WTC11 (cell line): ENCODE results near the gene RASL10A. TPM values are rescaled to one million over a fixed set of nuclear protein-coding genes. Genes with fewer than 3 reads are reported as not detected.

Experiments
- ATAC-seq: fragments of 200-7000 bp; cut with Tn5 transposase; 2 replicates; pipeline ENCODE4 v1.10.0; 2021; ENCODE audit warnings: mild to moderate bottlenecking, moderate library complexity
- CTCF ChIA-PET: fragments of 300-600 bp; sonication (Branson Sonifier 250); formaldehyde crosslinking; loops from one replicate; lab custom pipeline; 2021; ENCODE audit warnings: antibody characterized with exemption; lab: Charles Lee
- POLR2A ChIA-PET: fragments of 350-600 bp; sonication (Branson Sonifier 250); formaldehyde crosslinking; loops from one replicate; lab custom pipeline; 2021; ENCODE audit warnings: antibody characterized with exemption; lab: Charles Lee
- DNase-seq: peaks from one replicate; pipeline ENCODE4 v3.0.0; 2021; ENCODE audit warnings: low spot score
- H3K27ac Mint-ChIP-seq: 2 replicates; pipeline ENCODE4 v1.8.0; 2021; ENCODE audit warnings: mixed read lengths
- H3K27me3 Mint-ChIP-seq: 2 replicates; pipeline ENCODE4 v1.8.0; 2021; ENCODE audit warnings: low read depth, mild to moderate bottlenecking, moderate library complexity, mixed read lengths
- H3K36me3 Mint-ChIP-seq: 2 replicates; pipeline ENCODE4 v1.8.0; 2021; ENCODE audit warnings: mixed read lengths
- H3K4me1 Mint-ChIP-seq: 2 replicates; pipeline ENCODE4 v1.8.0; 2022; ENCODE audit warnings: mixed read lengths
- H3K4me3 Mint-ChIP-seq: 2 replicates; pipeline ENCODE4 v1.8.0; 2021; ENCODE audit warnings: mild to moderate bottlenecking, moderate library complexity, mixed read lengths
- H3K9me3 Mint-ChIP-seq: 2 replicates; pipeline ENCODE4 v1.8.0; 2021; ENCODE audit warnings: mixed read lengths
- AFF4 ChIP-seq: sonication (generic); formaldehyde crosslinking; IDR thresholded peaks from 2 replicates; pipeline ENCODE4 v1.8.1; 2023; ENCODE audit warnings: mild to moderate bottlenecking, missing genetic modification reagents, borderline replicate concordance
- ARID4B ChIP-seq: sonication (generic); formaldehyde crosslinking; IDR thresholded peaks from 2 replicates; pipeline ENCODE4 v1.8.0; 2023; ENCODE audit warnings: missing genetic modification reagents, mild to moderate bottlenecking, borderline replicate concordance
- CDX4 ChIP-seq: fragments of 250-450 bp; sonication (Bioruptor Pico); IDR thresholded peaks from 2 replicates; pipeline ENCODE4 v1.9.0; 2021; ENCODE audit warnings: moderate library complexity, mild to moderate bottlenecking, inconsistent platforms, borderline replicate concordance
- FOXP1 ChIP-seq: sonication (generic); formaldehyde crosslinking; IDR thresholded peaks from 2 replicates; pipeline ENCODE4 v1.8.0; 2022; ENCODE audit warnings: missing genetic modification reagents, mild to moderate bottlenecking, moderate library complexity, borderline replicate concordance
- IRF2 ChIP-seq: sonication (generic); formaldehyde crosslinking; IDR thresholded peaks from 2 replicates; pipeline ENCODE4 v1.8.0; 2022; ENCODE audit warnings: low read depth, missing genetic modification reagents, borderline replicate concordance
- JAZF1 ChIP-seq: fragments of 250-450 bp; sonication (Bioruptor Pico); IDR thresholded peaks from 2 replicates; pipeline ENCODE4 v1.9.0; 2021; ENCODE audit warnings: moderate library complexity, mild to moderate bottlenecking, inconsistent platforms
- MYBL2 ChIP-seq: sonication (generic); formaldehyde crosslinking; IDR thresholded peaks from 2 replicates; pipeline ENCODE4 v1.8.1; 2023; ENCODE audit warnings: mild to moderate bottlenecking, moderate library complexity, missing genetic modification reagents
- OVOL2 ChIP-seq: fragments of 250-450 bp; sonication (Bioruptor Pico); IDR thresholded peaks from 2 replicates; pipeline ENCODE4 v1.9.0; 2021; ENCODE audit warnings: mild to moderate bottlenecking, borderline replicate concordance
- RORB ChIP-seq: fragments of 250-450 bp; sonication (Bioruptor Pico); IDR thresholded peaks from 2 replicates; pipeline ENCODE4 v1.9.0; 2021; ENCODE audit warnings: mild to moderate bottlenecking
- TEAD1 ChIP-seq: sonication (generic); formaldehyde crosslinking; IDR thresholded peaks from 2 replicates; pipeline ENCODE4 v1.8.0; 2022; ENCODE audit warnings: mild to moderate bottlenecking, missing genetic modification reagents
- ZBTB21 ChIP-seq: sonication (generic); formaldehyde crosslinking; IDR thresholded peaks from 2 replicates; pipeline ENCODE4 v1.8.1; 2023; ENCODE audit warnings: mild to moderate bottlenecking, missing genetic modification reagents, borderline replicate concordance
- ZNF416 ChIP-seq: fragments of 250-450 bp; sonication (Bioruptor Pico); IDR thresholded peaks from 2 replicates; pipeline ENCODE4 v1.9.0; 2021; ENCODE audit warnings: mild to moderate bottlenecking, inconsistent platforms
- ZNF532 ChIP-seq: fragments of 250-450 bp; sonication (Bioruptor Pico); IDR thresholded peaks from 2 replicates; pipeline ENCODE4 v1.9.0; 2021; ENCODE audit warnings: mild to moderate bottlenecking, borderline replicate concordance
- ZSCAN18 ChIP-seq: fragments of 250-450 bp; sonication (Bioruptor Pico); IDR thresholded peaks from 2 replicates; pipeline ENCODE4 v2.1.2; 2022; ENCODE audit warnings: mild to moderate bottlenecking, moderate library complexity
- total RNA-seq: library from RNA; stranded (reverse); gene quantifications from 3 replicates; pipeline ENCODE4 v1.2.3, GENCODE V29; 2021

The RASL10A gene
- total RNA-seq, 1 experiment from 2014 or later: 1.6 TPM

GRCh38 chr22:29307596-29308147, 7.8 kb downstream of the RASL10A start:
- Mint-ChIP-seq H3K36me3 (no peaks in the 10 kb centered on the region), H3K4me1 (peaks cover 21% of the 10 kb centered on the region), H3K27me3 (peaks cover 10% of the 10 kb centered on the region)
- DNase-seq: no peak
- POLR2A ChIA-PET: no interaction called here
- TF ChIP-seq AFF4 (CRISPR knock-in tag): no peak
- no peak for TF ChIP-seq ARID4B (CRISPR knock-in tag)
- TF ChIP-seq MYBL2 (CRISPR knock-in tag): no peak
- TF ChIP-seq CDX4 (CRISPR knock-in tag): no peak
- no peak for TF ChIP-seq RORB (CRISPR knock-in tag)
- no peak for TF ChIP-seq OVOL2 (CRISPR knock-in tag)
- no peak for TF ChIP-seq FOXP1
- TF ChIP-seq TEAD1 (CRISPR knock-in tag): no peak
- no peak for TF ChIP-seq ZNF532 (CRISPR knock-in tag)
- no peak for TF ChIP-seq ZSCAN18 (CRISPR knock-in tag)
- no peak for TF ChIP-seq IRF2 (CRISPR knock-in tag)
- no peak for TF ChIP-seq JAZF1 (CRISPR knock-in tag)
- no peak for TF ChIP-seq ZNF416 (CRISPR knock-in tag)
- TF ChIP-seq ZBTB21 (CRISPR knock-in tag): no peak
- TF ChIP-seq, all 79 proteins: peak for 0
- CTCF ChIA-PET: no interaction called here
- ATAC-seq: no peak
- peak overlapping the region; percentile 84 for H3K4me3 Mint-ChIP-seq
- H3K27ac Mint-ChIP-seq: no peak overlapping the region
- H3K9me3 Mint-ChIP-seq: no peaks in the 10 kb centered on the region
